GM06990 (cell line): ENCODE results near the gene UBE2U.

Experiments
- DNase-seq: peaks from one replicate; pipeline ENCODE4 v3.0.0-alpha.2; 2011; ENCODE audit not compliant: insufficient read length; ENCODE audit errors: extremely low read depth
- H3K27me3 ChIP-seq: replicated peaks from 2 replicates; pipeline ENCODE4 v1.6.0; 2011; ENCODE audit warnings: low read length; ENCODE audit not compliant: control insufficient read depth, insufficient read depth
- H3K36me3 ChIP-seq: 2 replicates; pipeline ENCODE4 v1.5.1; 2011; ENCODE audit warnings: low read length; ENCODE audit not compliant: control insufficient read depth, insufficient read depth
- H3K4me3 ChIP-seq: replicated peaks from 2 replicates; pipeline ENCODE4 v1.5.1; 2011; ENCODE audit warnings: low read depth, mild to moderate bottlenecking, control low read depth, low read length
- TF ChIP-seq, protein P1 (sequence below): IDR thresholded peaks from 2 replicates; pipeline ENCODE4 v1.5.1; 2011; ENCODE audit warnings: low read length, control low read depth, mild to moderate bottlenecking, inconsistent platforms; ENCODE audit not compliant: insufficient read depth, poor library complexity, severe bottlenecking

Gene UBE2U, protein sequence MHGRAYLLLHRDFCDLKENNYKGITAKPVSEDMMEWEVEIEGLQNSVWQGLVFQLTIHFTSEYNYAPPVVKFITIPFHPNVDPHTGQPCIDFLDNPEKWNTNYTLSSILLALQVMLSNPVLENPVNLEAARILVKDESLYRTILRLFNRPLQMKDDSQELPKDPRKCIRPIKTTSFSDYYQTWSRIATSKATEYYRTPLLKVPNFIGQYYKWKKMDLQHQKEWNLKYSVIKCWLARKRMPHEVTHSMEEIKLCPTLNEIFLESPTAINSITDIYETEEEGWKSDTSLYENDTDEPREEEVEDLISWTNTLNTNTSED

DNA sequence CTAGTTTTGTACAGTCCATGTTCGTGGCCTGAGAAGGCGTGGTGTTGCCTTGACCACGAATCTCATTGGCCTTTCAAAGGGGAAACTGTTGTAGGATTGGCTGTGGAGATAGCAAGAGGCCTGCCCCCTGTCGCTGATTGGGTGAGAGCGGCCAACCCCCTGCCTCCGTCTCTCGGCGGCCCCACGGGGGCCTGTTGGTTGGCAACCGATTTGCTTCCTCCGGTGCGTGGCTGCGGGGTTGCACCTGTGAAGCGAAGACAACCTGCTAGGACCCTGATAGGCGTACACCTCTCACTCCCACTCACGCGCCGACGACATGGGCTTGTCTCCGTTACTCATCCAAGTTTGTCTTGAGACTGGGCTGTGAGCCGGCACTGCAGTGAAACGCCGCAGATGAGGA is at the start of gene UBE2U:
Gene UBE2U (plus strand): TSS at position 204 of the 400 bp plus-strand sequence. CDS start 428 bp downstream, outside the sequence.
- Histone ChIP-seq H3K4me3 (no peak within 1 kb of the TSS), H3K36me3 (no peaks in the 10 kb centered on the region), H3K27me3 (no peaks in the 10 kb centered on the region)
- TF ChIP-seq, protein P1, sequence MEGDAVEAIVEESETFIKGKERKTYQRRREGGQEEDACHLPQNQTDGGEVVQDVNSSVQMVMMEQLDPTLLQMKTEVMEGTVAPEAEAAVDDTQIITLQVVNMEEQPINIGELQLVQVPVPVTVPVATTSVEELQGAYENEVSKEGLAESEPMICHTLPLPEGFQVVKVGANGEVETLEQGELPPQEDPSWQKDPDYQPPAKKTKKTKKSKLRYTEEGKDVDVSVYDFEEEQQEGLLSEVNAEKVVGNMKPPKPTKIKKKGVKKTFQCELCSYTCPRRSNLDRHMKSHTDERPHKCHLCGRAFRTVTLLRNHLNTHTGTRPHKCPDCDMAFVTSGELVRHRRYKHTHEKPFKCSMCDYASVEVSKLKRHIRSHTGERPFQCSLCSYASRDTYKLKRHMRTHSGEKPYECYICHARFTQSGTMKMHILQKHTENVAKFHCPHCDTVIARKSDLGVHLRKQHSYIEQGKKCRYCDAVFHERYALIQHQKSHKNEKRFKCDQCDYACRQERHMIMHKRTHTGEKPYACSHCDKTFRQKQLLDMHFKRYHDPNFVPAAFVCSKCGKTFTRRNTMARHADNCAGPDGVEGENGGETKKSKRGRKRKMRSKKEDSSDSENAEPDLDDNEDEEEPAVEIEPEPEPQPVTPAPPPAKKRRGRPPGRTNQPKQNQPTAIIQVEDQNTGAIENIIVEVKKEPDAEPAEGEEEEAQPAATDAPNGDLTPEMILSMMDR = no peak
- no peak for DNase-seq

DNA sequence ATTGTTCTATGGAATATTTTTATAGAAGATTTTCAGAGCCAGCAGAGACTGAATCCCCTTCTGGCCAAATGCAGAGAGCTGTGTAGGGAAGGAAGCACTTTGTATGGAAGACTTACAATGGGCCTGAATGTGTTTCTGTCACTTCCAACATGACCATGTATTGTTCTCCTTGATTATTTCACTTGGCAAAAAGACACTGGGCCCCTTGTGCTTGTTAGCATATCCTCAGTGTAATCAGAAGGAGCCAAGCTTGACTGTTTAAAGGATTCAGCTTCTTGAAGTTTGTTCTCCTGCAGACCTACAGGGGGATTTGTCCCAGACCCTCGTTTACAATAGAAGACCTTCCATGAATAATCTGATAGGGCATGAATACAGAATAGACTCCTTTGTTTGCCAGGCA is 48.1 kb upstream of the UBE2U start:
- TF ChIP-seq, protein P1 = no peak
- DNase-seq = no peak
- Histone ChIP-seq H3K27me3 (no peaks in the 10 kb centered on the region), H3K36me3 (no peaks in the 10 kb centered on the region), H3K4me3 (no peak overlapping the region)

DNA sequence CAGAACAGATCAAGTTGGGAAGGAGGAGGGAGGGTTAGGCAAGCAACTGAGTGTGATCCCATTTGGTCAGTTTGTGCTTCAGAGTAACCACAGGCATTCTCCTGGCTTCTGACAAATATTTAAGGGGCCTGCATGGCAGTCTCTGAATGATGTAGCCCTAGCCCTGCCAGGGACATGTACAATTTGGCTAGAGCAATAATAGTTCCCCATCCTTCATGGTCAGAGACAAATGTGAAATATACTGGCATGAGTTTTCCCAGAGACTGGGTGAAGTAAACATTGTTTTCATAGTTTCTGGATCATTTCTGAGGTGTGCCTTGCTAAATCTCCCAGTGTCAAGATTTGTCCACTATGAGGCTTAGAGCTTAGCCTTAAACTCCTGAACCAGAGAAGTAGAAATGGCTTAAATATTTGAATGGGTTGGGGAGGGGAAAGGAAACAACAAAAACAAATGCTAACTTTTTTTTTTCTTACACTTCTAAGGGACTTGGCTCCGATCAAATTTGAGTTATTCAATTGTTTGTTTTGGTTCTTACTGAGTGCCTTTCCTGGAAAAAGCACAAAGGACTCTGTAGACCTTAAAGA is 42.0 kb upstream of the UBE2U start:
- Histone ChIP-seq H3K36me3 (no peaks in the 10 kb centered on the region), H3K4me3 (no peak overlapping the region), H3K27me3 (no peaks in the 10 kb centered on the region; the same call in none of the 2 replicates)
- DNase-seq = no peak
- TF ChIP-seq, protein P1 = no peak

DNA sequence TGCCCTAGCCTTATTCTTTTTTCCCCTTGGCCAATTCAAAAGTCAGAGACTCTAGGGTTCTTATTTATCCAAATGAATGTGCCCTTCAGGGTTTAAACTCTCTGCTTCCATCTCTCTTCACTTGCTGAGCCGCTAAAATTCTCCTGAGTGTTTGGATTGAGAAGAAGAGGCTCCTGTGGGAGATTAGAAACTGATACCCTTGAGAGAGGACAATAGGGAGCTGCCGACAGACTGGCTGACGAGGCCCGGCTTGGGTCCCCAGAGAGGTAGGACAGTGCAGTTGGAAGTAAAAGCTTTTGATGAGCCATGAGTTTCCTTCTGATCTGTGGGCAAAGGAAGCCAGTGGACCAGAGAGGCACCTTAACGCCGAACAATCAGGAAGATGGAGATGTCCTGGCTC is 41.3 kb upstream of the UBE2U start:
- Histone ChIP-seq H3K36me3 (no peaks in the 10 kb centered on the region), H3K27me3 (no peaks in the 10 kb centered on the region; the same call in none of the 2 replicates), H3K4me3 (no peak overlapping the region)
- TF ChIP-seq, protein P1 = no peak
- DNase-seq = no peak

DNA sequence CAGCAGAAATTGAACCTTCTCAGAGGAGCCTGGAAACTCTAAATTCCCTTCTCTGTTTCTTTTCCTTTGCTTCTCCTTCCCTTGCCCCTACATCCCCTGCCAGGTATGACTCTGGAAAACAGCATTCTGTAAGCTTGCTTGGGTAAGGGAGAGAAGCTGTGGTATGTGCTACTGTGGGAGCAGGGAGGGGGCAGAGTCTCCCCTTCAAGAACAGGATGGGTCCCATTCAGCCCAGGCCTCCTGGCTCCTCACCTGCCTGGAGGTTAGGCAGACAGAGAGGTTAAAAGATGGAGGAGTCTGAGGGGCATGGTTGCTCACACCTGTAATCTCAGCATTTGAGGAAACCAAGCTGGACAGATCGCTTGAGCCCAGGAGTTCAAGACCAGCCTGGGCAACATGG is 40.6 kb upstream of the UBE2U start:
- DNase-seq = no peak
- Histone ChIP-seq H3K4me3 (no peak overlapping the region), H3K27me3 (no peaks in the 10 kb centered on the region; the same call in none of the 2 replicates), H3K36me3 (no peaks in the 10 kb centered on the region)
- TF ChIP-seq, protein P1 = no peak

DNA sequence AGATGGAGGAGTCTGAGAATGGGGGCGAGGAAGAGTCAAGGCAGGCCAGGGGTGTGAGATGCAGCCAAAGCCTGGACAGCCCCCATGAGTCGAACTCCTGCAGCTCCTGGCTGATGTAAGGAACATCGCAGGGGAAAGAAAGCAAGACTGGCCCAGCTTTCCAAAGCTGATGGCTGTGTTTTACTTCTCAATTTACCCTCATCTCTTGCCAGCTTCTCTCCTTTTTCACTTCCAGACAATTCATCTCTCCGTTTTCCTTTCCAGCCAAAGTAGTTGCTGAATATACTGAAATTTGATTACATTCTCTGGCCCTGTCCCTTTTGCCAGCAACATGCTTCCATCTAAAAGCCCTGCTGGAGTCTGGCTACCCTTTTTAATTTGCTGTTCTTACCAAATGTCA is 40.0 kb upstream of the UBE2U start:
- H3K27me3 ChIP-seq = no peaks in the 10 kb centered on the region; the same call in none of the 2 replicates
- H3K36me3 ChIP-seq = no peaks in the 10 kb centered on the region
- DNase-seq = no peak
- no peak overlapping the region for H3K4me3 ChIP-seq
- TF ChIP-seq, protein P1 = no peak
